HG02763 (cell line): ENCODE data around the gene ALKBH7.
"Not testable (repeated sequence)": the region's sequence is repeated elsewhere in the genome, so short reads cannot be mapped to it uniquely, and the experiment has no call there.

Experiments
- ATAC-seq: cut with Tn5 transposase; IDR thresholded peaks from one replicate; pipeline ENCODE4 v1.9.1; 2021; ENCODE audit warnings: mild to moderate bottlenecking, moderate library complexity; ENCODE audit not compliant: unreplicated experiment

ALKBH7 gene

GRCh38 chr19:6400062-6400944 lies 27.7 kb downstream of the ALKBH7 start:
- ATAC-seq: not testable (repeated sequence)

- ATAC-seq: no peak
These were observed 29.5 kb downstream of the ALKBH7 start for GRCh38 chr19:6402058-6402457.

- no peak for ATAC-seq
These were observed 30.4 kb downstream of the ALKBH7 start for GRCh38 chr19:6402837-6403608.

DNA sequence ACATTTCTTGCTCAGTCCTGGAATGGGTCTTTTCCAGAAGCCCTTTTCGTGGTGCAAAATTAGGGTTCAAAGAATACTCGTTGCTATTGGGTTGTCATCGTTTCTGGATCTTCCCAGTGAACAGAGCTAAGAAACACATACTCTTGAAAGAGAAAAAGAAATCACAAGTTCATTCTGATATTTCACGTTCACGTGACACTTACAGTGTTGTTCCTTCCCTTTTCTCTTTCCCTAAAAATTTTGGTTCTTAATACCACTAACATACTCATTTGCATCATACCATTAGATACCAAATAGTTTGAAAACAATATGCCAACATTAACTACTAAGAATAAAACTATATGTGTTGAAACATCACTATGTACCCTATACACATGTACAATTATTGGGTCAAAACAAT lies 33.8 kb downstream of the ALKBH7 start:
- ATAC-seq: no peak

GRCh38 chr19:6409346-6409745 lies 36.8 kb downstream of the ALKBH7 start:
- ATAC-seq: no peak

DNA sequence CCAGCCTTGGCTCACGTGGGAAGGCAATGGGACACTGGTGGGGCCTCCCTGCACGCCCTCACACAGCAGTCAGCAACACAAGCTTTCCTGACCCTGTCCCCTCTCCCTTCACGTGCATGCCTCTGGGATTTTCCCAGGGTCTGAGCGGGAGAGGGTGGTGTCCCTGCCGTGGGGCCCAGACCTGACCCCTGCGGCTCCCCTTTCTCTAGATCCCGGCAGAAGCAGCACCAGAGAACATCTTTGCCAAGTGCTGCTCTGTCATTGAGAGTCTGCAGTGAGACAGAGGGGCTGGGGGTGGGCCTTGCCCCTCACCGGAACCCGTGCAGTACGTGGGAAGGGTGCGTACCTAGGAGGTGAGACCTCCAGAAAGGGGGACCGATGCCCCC lies 39.5 kb downstream of the ALKBH7 start:
- no peak for ATAC-seq

DNA sequence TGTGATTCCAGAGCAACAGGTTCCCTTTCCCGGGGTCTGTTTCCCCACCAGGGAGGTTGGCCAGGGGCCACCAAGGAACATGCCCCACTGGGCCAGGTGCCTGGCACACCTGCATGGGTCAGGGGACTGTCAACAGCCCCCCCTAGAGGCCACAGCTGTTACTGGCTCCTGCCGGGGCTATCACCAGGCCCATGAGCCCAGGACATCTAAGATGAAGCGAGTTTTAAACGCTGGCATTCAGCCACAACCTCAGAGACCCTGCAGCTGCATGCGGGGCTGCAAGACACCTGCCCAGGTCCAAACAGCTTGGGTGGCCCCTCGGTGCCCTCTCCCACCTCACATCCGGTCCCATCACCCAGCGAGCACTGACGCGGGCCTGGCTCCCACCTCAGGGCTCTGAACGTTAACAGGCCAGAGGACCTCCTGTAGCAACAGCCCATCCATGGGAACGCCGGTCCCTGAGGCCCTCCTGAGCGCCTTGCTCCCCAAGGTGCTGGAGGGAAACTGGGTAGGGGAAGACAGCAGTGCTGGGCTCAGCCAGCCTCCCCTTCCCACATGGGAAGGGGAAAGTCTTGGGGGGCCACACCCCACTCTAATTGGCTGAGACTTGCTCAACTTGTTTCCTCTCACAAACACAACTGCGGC lies 40.0 kb downstream of the ALKBH7 start:
- ATAC-seq: no peak

DNA sequence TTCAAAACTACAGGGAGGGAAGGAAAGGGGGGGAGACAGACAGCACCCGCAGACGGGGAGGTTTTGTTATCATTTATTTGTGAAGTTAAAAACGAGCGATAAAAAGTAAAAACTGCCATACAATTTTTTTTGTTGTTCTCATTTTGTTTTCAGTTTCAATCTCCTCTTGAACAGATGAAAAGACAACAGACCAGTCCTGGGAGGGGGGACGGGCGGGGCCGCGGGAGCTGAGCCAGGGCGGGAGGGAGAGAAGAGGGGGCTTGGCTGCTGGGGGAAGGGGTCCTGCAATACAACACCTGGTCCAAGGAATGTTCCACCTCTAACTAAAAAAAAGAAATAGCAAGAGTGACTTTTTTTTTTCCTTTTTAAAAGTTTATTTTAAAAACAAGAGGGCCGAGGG lies 40.7 kb downstream of the ALKBH7 start:
- ATAC-seq: no peak

- no peak for ATAC-seq
These were observed 41.4 kb downstream of the ALKBH7 start for GRCh38 chr19:6413721-6414643.

- no peak for ATAC-seq
These were observed 42.4 kb downstream of the ALKBH7 start for GRCh38 chr19:6414793-6415590.

DNA sequence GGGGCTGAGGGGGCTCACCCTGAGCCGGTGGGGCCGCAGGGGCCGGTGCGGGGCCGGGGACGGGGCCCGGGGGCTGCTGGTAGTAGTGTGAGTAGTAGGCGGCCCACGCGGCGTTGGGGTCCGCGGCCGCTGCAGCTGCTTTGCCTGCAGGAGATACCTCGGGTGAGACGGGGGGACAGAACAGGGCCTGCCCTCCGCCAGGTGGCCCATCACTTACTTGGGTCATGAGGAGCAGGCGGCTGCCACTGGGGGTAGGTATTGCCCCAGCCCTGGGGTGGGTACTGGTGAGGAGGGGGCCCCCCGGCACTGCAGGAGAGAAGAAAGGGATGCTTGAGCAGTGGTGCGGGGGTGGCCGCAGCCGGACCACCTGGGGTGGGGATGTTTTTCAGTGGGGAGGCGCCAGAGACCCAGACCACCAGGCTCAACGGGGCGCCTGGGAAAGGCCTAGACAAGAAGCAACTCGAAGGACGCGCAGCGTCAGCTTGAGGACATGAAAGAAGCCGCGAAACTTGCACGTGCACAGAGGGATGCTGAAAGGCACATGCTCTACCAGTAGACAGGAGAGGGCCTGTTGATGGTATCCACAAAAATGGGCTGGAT lies 43.1 kb downstream of the ALKBH7 start:
- ATAC-seq: no peak

DNA sequence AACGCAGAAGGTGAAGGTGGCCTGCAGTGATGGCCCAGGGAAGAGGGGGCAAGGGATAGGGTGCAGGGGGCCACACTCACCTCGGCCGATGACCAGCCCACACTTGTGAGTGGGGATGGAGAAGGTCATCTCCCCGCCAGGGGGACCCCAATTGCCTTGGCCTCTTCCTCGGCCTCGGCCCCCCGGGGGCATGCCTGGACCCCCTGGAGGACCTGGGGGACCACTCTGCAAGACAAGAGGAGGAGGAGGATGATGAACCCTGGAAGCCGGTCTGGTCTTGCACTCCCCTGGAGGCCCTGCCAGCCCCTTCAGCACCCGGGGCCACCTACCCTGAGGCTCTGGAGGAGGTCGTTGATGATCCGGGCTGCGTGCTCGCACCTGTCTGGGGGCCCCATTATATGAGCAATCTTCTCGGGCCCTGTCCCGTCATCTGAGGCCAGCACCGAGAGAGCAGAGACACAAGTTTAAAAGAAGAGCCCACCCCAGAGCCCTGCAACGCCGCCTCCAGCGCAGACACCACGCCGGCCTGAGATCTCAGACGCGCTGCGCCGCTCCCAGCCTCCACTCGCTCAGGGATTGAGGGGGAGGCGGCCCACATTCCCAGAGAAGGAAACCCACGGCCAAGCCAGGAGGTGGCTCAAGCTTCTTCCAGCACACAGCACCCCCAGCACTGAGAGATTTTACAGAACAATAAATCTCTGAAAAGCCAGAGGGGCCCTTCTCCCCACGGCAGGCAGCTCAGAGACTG lies 44.2 kb downstream of the ALKBH7 start:
- ATAC-seq: no peak

GRCh38 chr19:6417713-6418561 lies 45.3 kb downstream of the ALKBH7 start:
- no peak for ATAC-seq

DNA sequence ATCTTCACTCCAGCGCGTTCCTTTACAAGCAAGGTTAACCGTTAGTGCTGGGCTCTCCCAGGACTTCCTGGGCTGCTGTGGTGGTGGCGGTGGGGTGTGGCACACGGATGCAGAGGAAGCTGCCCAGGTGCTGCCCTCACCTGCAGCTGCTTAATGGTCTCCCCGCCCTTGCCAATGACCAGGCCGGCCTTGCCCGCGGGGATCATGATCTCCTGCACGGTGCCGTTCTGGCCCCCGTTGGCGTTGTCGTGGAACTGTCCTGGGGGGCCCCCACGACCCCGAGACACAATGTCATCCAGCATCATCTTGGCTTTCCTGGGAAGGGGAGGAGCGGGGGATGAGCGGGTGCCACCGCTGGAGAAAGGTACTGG lies 46.0 kb downstream of the ALKBH7 start:
- no peak for ATAC-seq

GRCh38 chr19:6421075-6422014 lies 48.8 kb downstream of the ALKBH7 start:
- no peak for ATAC-seq

DNA sequence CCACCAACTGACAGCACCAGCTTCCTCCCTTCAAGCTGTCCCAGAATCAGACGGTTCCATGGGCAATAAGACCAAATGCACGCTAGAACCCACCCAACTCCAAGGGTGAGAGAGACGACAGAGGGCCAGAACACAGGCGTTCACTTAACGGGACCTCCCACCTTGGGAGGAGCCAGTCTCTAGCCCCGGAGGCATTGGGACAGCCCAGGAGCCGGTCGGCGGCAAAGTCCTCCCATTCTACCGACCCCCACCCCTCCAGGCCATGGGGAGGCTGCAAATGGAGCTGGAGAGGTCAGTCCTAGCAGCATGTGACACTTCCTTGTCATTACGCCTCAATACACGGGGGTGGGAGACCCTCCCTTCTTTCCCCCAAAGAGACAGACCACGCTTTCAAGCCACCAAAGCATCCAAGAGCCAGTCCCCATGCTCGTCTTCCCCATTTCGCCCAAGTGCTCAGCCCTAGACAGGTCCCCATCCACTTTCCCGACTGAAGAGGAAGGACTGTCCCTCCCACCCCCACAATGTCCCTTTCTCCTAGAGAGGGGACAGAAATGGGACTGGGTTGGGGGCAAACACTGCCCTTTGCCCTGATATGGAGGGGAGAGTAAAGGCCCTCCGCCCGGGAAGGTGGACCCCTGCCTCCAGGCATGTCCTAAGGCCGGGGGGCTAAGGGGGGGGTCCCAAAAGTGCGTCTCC lies 51.1 kb downstream of the ALKBH7 start:
- ATAC-seq: no peak
